Keratinocyte (primary cell): ENCODE results near the gene UNC5A. TPM values are rescaled to one million over a fixed set of nuclear protein-coding genes. Genes with fewer than 3 reads are reported as not detected.

Source experiments
- DNase-seq: peaks from one replicate; pipeline ENCODE4 v3.0.0-alpha.2; 2011; ENCODE audit warnings: low read depth, missing footprints, low spot score
- FAIRE-seq: peaks from 2 replicates; lab custom pipeline; 2011; peaks lifted over from hg19 to GRCh38; lab: Jason Lieb, UNC
- H2AFZ ChIP-seq: 2 replicates; pipeline ENCODE4 v1.6.0; 2012; ENCODE audit warnings: low read length, control low read depth, inconsistent platforms; ENCODE audit not compliant: control insufficient read depth
- H3K27ac ChIP-seq: 2 replicates; pipeline ENCODE4 v1.5.1; 2011; ENCODE audit warnings: low read length; ENCODE audit not compliant: control insufficient read depth, insufficient read depth
- H3K27me3 ChIP-seq: 3 replicates; pipeline ENCODE4 v1.6.0; 2011; ENCODE audit warnings: low read length; ENCODE audit not compliant: control insufficient read depth, insufficient read depth; ENCODE audit errors: extremely low read depth
- H3K36me3 ChIP-seq, 2 experiments: 2 replicates in 1 of 2; 3 replicates in 1 of 2; pipeline ENCODE4 v1.5.1; 2011; ENCODE audit warnings: low read length in 2 of 2, mild to moderate bottlenecking in 1 of 2; ENCODE audit not compliant: control insufficient read depth in 2 of 2, insufficient read depth in 2 of 2; ENCODE audit errors: extremely low read depth in 1 of 2
- H3K4me1 ChIP-seq: 3 replicates; pipeline ENCODE4 v1.5.1; 2011; ENCODE audit warnings: low read length; ENCODE audit not compliant: control insufficient read depth, insufficient read depth; ENCODE audit errors: extremely low read depth
- H3K4me2 ChIP-seq: 3 replicates; pipeline ENCODE4 v1.6.0; 2011; ENCODE audit warnings: low read depth, low read length; ENCODE audit not compliant: control insufficient read depth, insufficient read depth; ENCODE audit errors: extremely low read depth
- H3K4me3 ChIP-seq, 3 experiments: fragments of 200-600 bp in 1 of 3; sonication (generic) in 1 of 3; 2 replicates in 2 of 3; 3 replicates in 1 of 3; pipeline ENCODE4 v1.5.1; 2011 to 2016; ENCODE audit warnings: low read length in 3 of 3, mild to moderate bottlenecking in 3 of 3, control low read depth in 2 of 3, inconsistent platforms in 1 of 3, low read depth in 1 of 3, mixed read lengths in 1 of 3, mixed run types in 1 of 3, moderate library complexity in 1 of 3; ENCODE audit not compliant: control insufficient read depth in 2 of 3, insufficient read depth in 2 of 3; ENCODE audit errors: extremely low read depth in 1 of 3
- H3K79me2 ChIP-seq: 2 replicates; pipeline ENCODE4 v1.6.0; 2012; ENCODE audit warnings: low read length; ENCODE audit not compliant: control insufficient read depth, insufficient read depth
- H3K9ac ChIP-seq: 3 replicates; pipeline ENCODE4 v1.6.0; 2011; ENCODE audit warnings: low read length; ENCODE audit not compliant: control insufficient read depth, insufficient read depth; ENCODE audit errors: extremely low read depth
- H3K9me1 ChIP-seq: 3 replicates; pipeline ENCODE4 v1.6.0; 2011; ENCODE audit warnings: low read length; ENCODE audit not compliant: control insufficient read depth, insufficient read depth; ENCODE audit errors: extremely low read depth
- H3K9me3 ChIP-seq: 2 replicates; pipeline ENCODE4 v1.5.1; 2012; ENCODE audit warnings: low read depth, low read length; ENCODE audit not compliant: control insufficient read depth
- H4K20me1 ChIP-seq: 3 replicates; pipeline ENCODE4 v1.6.0; 2011; ENCODE audit warnings: low read length; ENCODE audit not compliant: control insufficient read depth, insufficient read depth; ENCODE audit errors: extremely low read depth
- CTCF ChIP-seq, 3 experiments: IDR thresholded peaks in 1 of 3; conservative IDR thresholded peaks in 1 of 3; optimal IDR thresholded peaks in 1 of 3; 2 replicates in 2 of 3; 3 replicates in 1 of 3; pipeline versions ENCODE3 to v1.5.1; 2011; ENCODE audit warnings: low read length in 3 of 3, mild to moderate bottlenecking in 3 of 3, moderate library complexity in 2 of 3, control low read depth in 1 of 3, inconsistent platforms in 1 of 3; ENCODE audit not compliant: insufficient read depth in 2 of 3; ENCODE audit errors: extremely low read depth in 1 of 3
- EZH2 ChIP-seq: IDR thresholded peaks from one replicate; pipeline ENCODE4 v1.6.1; 2012; ENCODE audit warnings: inconsistent platforms, mild to moderate bottlenecking, low read length, moderate library complexity
- dilution Hi-C: fragments of 300-500 bp; cut with MboI; formaldehyde crosslinking; loops from one replicate; pipeline ENCODE4 v1.7.0; 2020; ENCODE audit warnings: low sequenced_read_pairs; ENCODE audit not compliant: extremely low pct_ligation_motif_present
- polyA plus RNA-seq, 5 experiments: library from polyadenylated mRNA; depleted of rRNA in 3 of 5; stranded (reverse) in 3 of 5; stranded (forward) in 1 of 5; unstranded in 1 of 5; fragments of >200 nt; gene quantifications; 1 replicate in 1 of 5; 2 replicates in 3 of 5; 3 replicates in 1 of 5; pipeline versions ENCODE4 v1.2.1 to v1.2.3, GENCODE V29; 2011 to 2012; ENCODE audit warnings: missing spikeins in 2 of 5, low read depth in 1 of 5, low replicate concordance in 1 of 5

The UNC5A gene
- polyA plus RNA-seq, 1 donor (not counting 4 experiments of a cell fraction or from before 2014, with no cell fraction given) = not detected

GRCh38 chr5:176803068-176803942 is 7.1 kb upstream of the UNC5A start:
- Histone ChIP-seq H3K27ac (no peak overlapping the region), H3K9me3 (no peaks in the 10 kb centered on the region), H3K4me2 (no peak overlapping the region), H3K36me3 (no peaks in the 10 kb centered on the region), H3K4me1 (no peaks in the 10 kb centered on the region), H3K79me2 (no peaks in the 10 kb centered on the region), H3K27me3 (peaks cover 13% of the 10 kb centered on the region), H3K4me3 (no peak overlapping the region), H2AFZ (no peak overlapping the region), H4K20me1 (peaks cover 6% of the 10 kb centered on the region), H3K9ac (no peak overlapping the region), H3K9me1 (no peaks in the 10 kb centered on the region)
- DNase-seq (no peak), FAIRE-seq (no peak)
- dilution Hi-C loops = no loop called here
- TF ChIP-seq EZH2 (no peak), CTCF (optimal IDR thresholded peaks at IDR 0.05 in 1 of 3, IDR thresholded peaks at IDR 0.05 in 1 of 3, conservative IDR thresholded peaks at IDR 0.05 in 1 of 3; ENCODE audit: extremely low read depth in 1 of 3, insufficient read depth in 2 of 3, low read length in 3 of 3) (no peak)

GRCh38 chr5:176803943-176804498 is 6.3 kb upstream of the UNC5A start:
- TF ChIP-seq CTCF (optimal IDR thresholded peaks at IDR 0.05 in 1 of 3, IDR thresholded peaks at IDR 0.05 in 1 of 3, conservative IDR thresholded peaks at IDR 0.05 in 1 of 3; ENCODE audit: extremely low read depth in 1 of 3, insufficient read depth in 2 of 3, low read length in 3 of 3) (no peak), EZH2 (no peak)
- Histone ChIP-seq H3K9me3 (no peaks in the 10 kb centered on the region), H3K4me3 (no peak overlapping the region), H4K20me1 (peaks cover 6% of the 10 kb centered on the region), H3K9me1 (no peaks in the 10 kb centered on the region), H3K9ac (no peak overlapping the region), H3K79me2 (no peaks in the 10 kb centered on the region), H2AFZ (no peak overlapping the region), H3K27me3 (peaks cover 16% of the 10 kb centered on the region), H3K27ac (no peak overlapping the region), H3K4me1 (no peaks in the 10 kb centered on the region), H3K4me2 (no peak overlapping the region), H3K36me3 (no peaks in the 10 kb centered on the region)
- dilution Hi-C loops = no loop called here
- FAIRE-seq = no peak
- no peak for DNase-seq
